Muscle layer of colon (tissue), 2 donors: ENCODE data around the gene UXT.
A peak's percentile ranks its signal among the peaks of the same experiment; 100 is the strongest.
"Not testable (repeated sequence)": the region's sequence is repeated elsewhere in the genome, so short reads cannot be mapped to it uniquely, and the experiment has no call there.

Experiments
- H3K27ac ChIP-seq: one replicate; pipeline ENCODE4 v1.7.0; 2013; ENCODE audit warnings: low read depth, mild to moderate bottlenecking, low read length, moderate library complexity
- H3K27me3 ChIP-seq, 2 donors: one replicate each; pipeline ENCODE4 v1.7.0; 2013; ENCODE audit warnings: low read length in 2 of 2, mild to moderate bottlenecking in 2 of 2; ENCODE audit not compliant: insufficient read depth in 2 of 2, control insufficient read depth in 1 of 2
- H3K36me3 ChIP-seq: one replicate; pipeline ENCODE4 v1.7.0; 2013; ENCODE audit warnings: mild to moderate bottlenecking, low read length; ENCODE audit not compliant: insufficient read depth
- H3K4me1 ChIP-seq: one replicate; pipeline ENCODE4 v1.7.0; 2013; ENCODE audit warnings: mild to moderate bottlenecking, low read length; ENCODE audit not compliant: insufficient read depth
- H3K4me3 ChIP-seq, 2 donors: one replicate each; pipeline ENCODE4 v1.7.0; 2013; ENCODE audit warnings: low read length in 2 of 2, low read depth in 1 of 2, mild to moderate bottlenecking in 1 of 2, moderate library complexity in 1 of 2
- H3K9ac ChIP-seq: one replicate; pipeline ENCODE4 v1.7.0; 2013; ENCODE audit warnings: low read length
- H3K9me3 ChIP-seq: one replicate; pipeline ENCODE4 v1.7.0; 2013; ENCODE audit warnings: mild to moderate bottlenecking, low read length
- donor health status: abdominal sarcoma.
- donor health status: Adenocarcinoma of cecum.

Gene UXT

GRCh38 chrX:47665797-47666196 lies 6.8 kb upstream of the UXT start:
- H3K4me1 ChIP-seq, H3K9ac ChIP-seq, H3K27ac ChIP-seq, H3K4me3 ChIP-seq, H3K9me3 ChIP-seq, H3K27me3 ChIP-seq, H3K36me3 ChIP-seq: not testable (repeated sequence)

- Histone ChIP-seq H3K27me3 (no peaks in the 10 kb centered on the region), H3K9me3 (no peaks in the 10 kb centered on the region), H3K4me3 (no peak overlapping the region), H3K4me1 (no peaks in the 10 kb centered on the region), H3K27ac (no peak overlapping the region), H3K36me3 (no peaks in the 10 kb centered on the region), H3K9ac (no peak overlapping the region)
Measured at GRCh38 chrX:47664737-47665136, 5.8 kb upstream of the UXT start.

GRCh38 chrX:47662144-47662657 lies 3.2 kb upstream of the UXT start:
- Histone ChIP-seq H3K9ac (no peak overlapping the region), H3K4me3 (no peak overlapping the region), H3K27me3 (peaks cover 0 to 4% of the 10 kb centered on the region in 2 donors), H3K36me3 (peaks cover 4% of the 10 kb centered on the region), H3K27ac (no peak overlapping the region), H3K4me1 (peaks cover 3% of the 10 kb centered on the region), H3K9me3 (no peaks in the 10 kb centered on the region)

- peaks cover 10% of the 10 kb centered on the region for H3K36me3 ChIP-seq
- H3K27ac ChIP-seq = no peak overlapping the region
- peaks cover 3% of the 10 kb centered on the region for H3K4me1 ChIP-seq
- H3K9ac ChIP-seq = no peak overlapping the region
- H3K27me3 ChIP-seq = peaks cover 0 to 4% of the 10 kb centered on the region in 2 donors
- no peaks in the 10 kb centered on the region for H3K9me3 ChIP-seq
- no peak overlapping the region for H3K4me3 ChIP-seq
Measured at GRCh38 chrX:47661539-47661938, 2.6 kb upstream of the UXT start.

GRCh38 chrX:47659421-47659726 lies 394 bp upstream of the UXT start:
- H3K27me3 ChIP-seq = peaks cover 0 to 4% of the 10 kb centered on the region in 2 donors
- no peaks in the 10 kb centered on the region for H3K9me3 ChIP-seq
- H3K36me3 ChIP-seq = peaks cover 20% of the 10 kb centered on the region
- peak overlapping the region; percentile 32 for H3K9ac ChIP-seq
- peak overlapping the region in 1 of 2 donors; percentile 60 for H3K4me3 ChIP-seq
- peaks cover 3% of the 10 kb centered on the region for H3K4me1 ChIP-seq
- peak overlapping the region; percentile 73 for H3K27ac ChIP-seq

- peak overlapping the region; percentile 42 to 60 for H3K4me3 ChIP-seq
- peaks cover 3% of the 10 kb centered on the region for H3K4me1 ChIP-seq
- H3K36me3 ChIP-seq = peaks cover 24% of the 10 kb centered on the region
- H3K9me3 ChIP-seq = no peaks in the 10 kb centered on the region
- peak overlapping the region; percentile 41 for H3K9ac ChIP-seq
- H3K27ac ChIP-seq = peak overlapping the region; percentile 24
- H3K27me3 ChIP-seq = peaks cover 0 to 4% of the 10 kb centered on the region in 2 donors
Measured at GRCh38 chrX:47658301-47658683, 688 bp downstream of the UXT start.

- H3K9me3 ChIP-seq = no peaks in the 10 kb centered on the region
- H3K27ac ChIP-seq = no peak overlapping the region
- H3K9ac ChIP-seq = no peak overlapping the region
- H3K4me1 ChIP-seq = peaks cover 8% of the 10 kb centered on the region
- peaks cover 0 to 9% of the 10 kb centered on the region in 2 donors for H3K27me3 ChIP-seq
- H3K4me3 ChIP-seq = peak overlapping the region in 1 of 2 donors; percentile 59
- H3K36me3 ChIP-seq = peaks cover 11% of the 10 kb centered on the region
Measured at GRCh38 chrX:47651043-47651905, 7.7 kb downstream of the UXT start.

- peak within 1 kb of the TSS; percentile 50 for H3K27ac ChIP-seq
Measured at GRCh38 chrX:47650164-47651042, 8.6 kb downstream of the UXT start, which contains the start of gene ELK1. Gene ELK1 (minus strand): TSS chrX:47650563. CDS start chrX:47641441, 9,122 bp downstream.

GRCh38 chrX:47649781-47650163 lies 9.2 kb downstream of the UXT start:
- Histone ChIP-seq H3K9me3 (no peaks in the 10 kb centered on the region), H3K27me3 (peaks cover 0 to 9% of the 10 kb centered on the region in 2 donors), H3K36me3 (peaks cover 4% of the 10 kb centered on the region), H3K27ac (no peak overlapping the region), H3K9ac (no peak overlapping the region), H3K4me1 (peaks cover 8% of the 10 kb centered on the region), H3K4me3 (peak overlapping the region; percentile 49 to 53)

More at GRCh38 chrX:47650164-47651042, 8.6 kb downstream of the UXT start, which contains the start of gene ELK1:
- Histone ChIP-seq H3K4me1 (peaks cover 8% of the 10 kb centered on the region), H3K27me3 (peaks cover 0 to 9% of the 10 kb centered on the region in 2 donors), H3K36me3 (peaks cover 4% of the 10 kb centered on the region), H3K9ac (no peak within 1 kb of the TSS), H3K9me3 (no peaks in the 10 kb centered on the region), H3K4me3 (peak within 1 kb of the TSS; percentile 49 to 59)

- Histone ChIP-seq H3K9me3 (no peaks in the 10 kb centered on the region), H3K4me1 (peaks cover 8% of the 10 kb centered on the region), H3K4me3 (peak overlapping the region in 1 of 2 donors; percentile 18), H3K9ac (no peak overlapping the region), H3K36me3 (peaks cover 4% of the 10 kb centered on the region), H3K27me3 (peaks cover 0 to 13% of the 10 kb centered on the region in 2 donors), H3K27ac (no peak overlapping the region)
Measured at GRCh38 chrX:47649271-47649670, 9.7 kb downstream of the UXT start.

GRCh38 chrX:47648376-47648775 lies 10.6 kb downstream of the UXT start:
- no peaks in the 10 kb centered on the region for H3K9me3 ChIP-seq
- peaks cover 0 to 15% of the 10 kb centered on the region in 2 donors for H3K27me3 ChIP-seq
- H3K27ac ChIP-seq = no peak overlapping the region
- no peak overlapping the region for H3K9ac ChIP-seq
- peaks cover 8% of the 10 kb centered on the region for H3K4me1 ChIP-seq
- no peaks in the 10 kb centered on the region for H3K36me3 ChIP-seq
- no peak overlapping the region for H3K4me3 ChIP-seq
